ENCODE data around the gene ZNF761. TPM values are rescaled to one million over a fixed set of nuclear protein-coding genes. Genes with fewer than 3 reads are reported as not detected.
"Not testable (repeated sequence)": the region's sequence is repeated elsewhere in the genome, so short reads cannot be mapped to it uniquely, and the experiment has no call there.

ZNF761 gene
- total RNA-seq, 1 experiment from 2014 or later: 16.4 TPM

DNA sequence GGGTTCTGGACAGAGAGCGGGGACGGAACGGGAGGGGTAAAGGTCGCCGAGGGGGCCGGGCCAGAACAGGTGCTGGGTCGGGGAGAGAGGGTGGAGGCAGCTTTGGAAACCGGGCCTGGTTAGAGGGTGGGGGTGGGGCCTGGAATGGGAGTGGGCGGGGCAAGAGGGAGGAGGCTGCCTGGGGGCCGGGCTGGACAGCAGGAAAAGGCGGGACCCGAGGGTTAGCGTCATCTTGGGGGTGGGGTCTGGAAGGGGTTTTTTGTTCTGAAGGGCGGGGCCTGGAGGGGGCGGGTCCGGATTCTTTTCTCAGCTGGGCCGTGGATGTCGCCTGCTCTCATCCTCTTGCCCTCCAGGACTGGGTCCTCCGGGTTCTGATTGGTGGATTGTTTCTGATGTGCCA is 31.5 kb downstream of the ZNF761 start:
- Histone ChIP-seq H3K4me1 (replicated peaks; ENCODE audit: insufficient read depth) (no peaks in the 10 kb centered on the region), H3K36me3 (ENCODE audit: low read depth) (no peaks in the 10 kb centered on the region), H3K9me3 (ENCODE audit: insufficient read depth, low read depth) (peaks cover 28% of the 10 kb centered on the region), H3K9me2 (ENCODE audit: insufficient read depth) (no peaks in the 10 kb centered on the region), H3K79me2 (ENCODE audit: low read depth) (no peaks in the 10 kb centered on the region), H2AFZ (no peak overlapping the region), H3F3A (ENCODE audit: insufficient read depth, low read depth) (no peaks in the 10 kb centered on the region), H3K4me2 (no peak overlapping the region), H4K20me1 (ENCODE audit: insufficient read depth) (no peaks in the 10 kb centered on the region), H3K27me3 (ENCODE audit: insufficient read depth, low read depth) (no peaks in the 10 kb centered on the region), H3K4me3 (no peak overlapping the region), H3K27ac (no peak overlapping the region)
- intact Hi-C loops (cut with micrococcal nuclease; ENCODE audit: unreplicated experiment): no loop called here
- ChIA-PET POLR2A (ENCODE audit: unreplicated experiment) (interaction anchor here (0.6 kb wide), 1 partner anchor 1370 kb away, joined by 5 read pairs; no protein-coding TSS in a partner anchor), CTCF (no interaction called here)
- no peak for TF ChIP-seq CTCF (conservative IDR thresholded peaks at IDR 0.05)
- no peak for TF ChIP-seq EZH2 (IDR thresholded peaks at IDR 0.05; ENCODE audit: low read depth)
- no peak for DNase-seq
- no TSS peak for BruUV-seq (replicated peaks)

GRCh38 chr19:53466726-53467484 is 35.1 kb downstream of the ZNF761 start:
- Histone ChIP-seq H3K9me3 (ENCODE audit: insufficient read depth, low read depth) (peaks cover 15% of the 10 kb centered on the region; the same call in 1 of the 2 replicates), H3K27me3 (ENCODE audit: insufficient read depth, low read depth) (no peaks in the 10 kb centered on the region), H3K4me3 (peak overlapping the region; percentile 98), H3K9me2 (ENCODE audit: insufficient read depth) (no peaks in the 10 kb centered on the region), H3K27ac (no peak overlapping the region), H3F3A (ENCODE audit: insufficient read depth, low read depth) (no peaks in the 10 kb centered on the region), H3K4me2 (peak overlapping the region; percentile 87), H3K79me2 (ENCODE audit: low read depth) (no peaks in the 10 kb centered on the region), H2AFZ (peak overlapping the region; percentile 97; the same call in 1 of the 2 replicates), H4K20me1 (ENCODE audit: insufficient read depth) (no peaks in the 10 kb centered on the region), H3K4me1 (replicated peaks; ENCODE audit: insufficient read depth) (no peaks in the 10 kb centered on the region), H3K36me3 (ENCODE audit: low read depth) (no peaks in the 10 kb centered on the region)
- TF ChIP-seq CTCF (conservative IDR thresholded peaks at IDR 0.05): no peak
- TF ChIP-seq EZH2 (IDR thresholded peaks at IDR 0.05; ENCODE audit: low read depth): no peak
- DNase-seq: no peak
- POLR2A ChIA-PET (ENCODE audit: unreplicated experiment): no interaction called here
- no TSS peak for BruUV-seq (replicated peaks)
- intact Hi-C loops (cut with micrococcal nuclease; ENCODE audit: unreplicated experiment): no loop called here
- CTCF ChIA-PET: no interaction called here

DNA sequence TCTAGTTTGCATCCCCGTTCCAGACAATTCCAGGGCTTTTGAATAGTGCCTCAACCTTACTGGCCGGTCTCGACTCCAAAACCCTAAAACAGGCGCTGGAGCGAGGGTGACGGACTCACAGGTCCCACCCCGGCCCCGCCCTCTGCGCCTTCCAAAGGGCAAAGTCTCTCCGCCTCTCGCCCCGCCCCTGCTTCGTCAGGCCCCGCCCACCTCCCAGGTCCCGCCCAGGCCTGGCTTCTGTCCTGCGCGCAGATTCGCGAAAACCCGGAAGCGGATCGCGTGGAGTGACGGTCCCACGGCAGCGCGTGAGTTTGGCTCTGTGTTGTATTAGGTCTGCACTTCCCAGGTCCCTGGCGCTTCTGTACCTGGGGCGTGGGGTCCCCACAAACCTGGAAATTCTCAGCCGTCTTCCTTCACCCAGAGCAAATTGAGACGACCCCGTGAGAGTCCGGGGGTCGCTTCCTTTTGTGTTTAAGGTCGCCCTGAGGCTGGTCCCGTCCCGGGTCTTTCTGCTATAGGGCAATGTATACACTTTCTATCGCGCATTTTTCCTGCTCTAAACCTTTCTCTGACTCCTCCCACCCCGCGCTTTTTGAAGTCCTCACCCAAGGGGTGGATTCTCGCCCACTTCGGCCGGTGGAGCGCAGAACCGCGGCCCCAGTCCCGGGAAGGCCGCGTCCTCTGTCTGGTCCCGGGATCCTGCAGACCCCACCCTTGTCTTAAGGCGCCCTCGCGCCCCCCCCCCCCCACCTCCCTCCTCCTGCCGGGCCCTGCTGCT is 35.9 kb downstream of the ZNF761 start, which contains the start of gene ZNF813:
Gene ZNF813, plus strand, starts transcription at position 249 of the 778 bp plus-strand sequence. CDS start 16,090 bp downstream, outside the sequence.
- peak; percentile 65 to 88 for DNase-seq
- Histone ChIP-seq H3K4me3 (peak within 1 kb of the TSS; percentile 98), H3K79me2 (ENCODE audit: low read depth) (no peaks in the 10 kb centered on the region), H3K27ac (no peak within 1 kb of the TSS; the same call in 1 of the 2 replicates), H3K9me2 (ENCODE audit: insufficient read depth) (no peaks in the 10 kb centered on the region), H2AFZ (peak within 1 kb of the TSS; percentile 97), H3K36me3 (ENCODE audit: low read depth) (no peaks in the 10 kb centered on the region), H3K9me3 (ENCODE audit: insufficient read depth, low read depth) (peaks cover 14% of the 10 kb centered on the region; the same call in 1 of the 2 replicates), H4K20me1 (ENCODE audit: insufficient read depth) (no peaks in the 10 kb centered on the region), H3K4me2 (peak within 1 kb of the TSS; percentile 87), H3F3A (ENCODE audit: insufficient read depth, low read depth) (no peaks in the 10 kb centered on the region), H3K27me3 (ENCODE audit: insufficient read depth, low read depth) (no peaks in the 10 kb centered on the region), H3K4me1 (replicated peaks; ENCODE audit: insufficient read depth) (no peaks in the 10 kb centered on the region)
- ChIA-PET POLR2A (ENCODE audit: unreplicated experiment) (no interaction called here), CTCF (no interaction called here)
- no TSS peak for BruUV-seq (replicated peaks)
- TF ChIP-seq CTCF (conservative IDR thresholded peaks at IDR 0.05): no peak
- TF ChIP-seq EZH2 (IDR thresholded peaks at IDR 0.05; ENCODE audit: low read depth): no peak
- intact Hi-C loops (cut with micrococcal nuclease; ENCODE audit: unreplicated experiment): no loop called here

DNA sequence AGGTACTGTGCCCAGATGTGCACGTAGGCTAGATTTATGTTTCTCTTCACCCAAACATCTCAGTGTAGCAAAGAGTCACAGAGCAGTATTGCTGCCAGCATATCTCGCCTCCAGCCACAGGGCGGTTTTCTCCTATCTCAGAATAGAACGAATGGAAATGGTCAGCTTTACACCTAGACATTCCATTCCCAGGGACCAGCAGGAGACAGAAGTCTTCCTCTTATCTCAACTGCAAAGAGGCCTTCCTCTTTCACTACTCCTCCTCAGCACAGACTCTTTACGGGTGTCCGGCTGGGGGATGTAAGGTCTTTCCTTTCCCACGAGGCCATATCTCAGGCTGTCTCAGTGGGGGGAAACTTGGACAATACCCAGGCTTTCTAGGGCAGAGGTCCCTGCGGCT is 36.8 kb downstream of the ZNF761 start:
- Histone ChIP-seq H3K4me3 (peak overlapping the region; percentile 98), H3K4me2 (peak overlapping the region; percentile 87), H3K9me3 (ENCODE audit: insufficient read depth, low read depth) (peaks cover 11% of the 10 kb centered on the region; the same call in 1 of the 2 replicates)
- H4K20me1 ChIP-seq (ENCODE audit: insufficient read depth); POLR2A ChIA-PET (ENCODE audit: unreplicated experiment); H3K27ac ChIP-seq; intact Hi-C loops (cut with micrococcal nuclease; ENCODE audit: unreplicated experiment); H3K4me1 ChIP-seq (replicated peaks; ENCODE audit: insufficient read depth); H3K27me3 ChIP-seq (ENCODE audit: insufficient read depth, low read depth); H3K79me2 ChIP-seq (ENCODE audit: low read depth); CTCF ChIA-PET; H3K9me2 ChIP-seq (ENCODE audit: insufficient read depth); H2AFZ ChIP-seq; H3F3A ChIP-seq (ENCODE audit: insufficient read depth, low read depth); DNase-seq; H3K36me3 ChIP-seq (ENCODE audit: low read depth): not testable (repeated sequence)
- TSS peak; percentile 68 for BruUV-seq (replicated peaks)

Data from PC-9 (cell line).